ENCODE results near the gene AIMP2. TPM values are rescaled to one million over a fixed set of nuclear protein-coding genes. Genes with fewer than 3 reads are reported as not detected.
"Not testable (repeated sequence)": the region's sequence is repeated elsewhere in the genome, so short reads cannot be mapped to it uniquely, and the experiment has no call there.

Gene AIMP2
- total RNA-seq, 1 donor from 2014 or later: 38.4 TPM

DNA sequence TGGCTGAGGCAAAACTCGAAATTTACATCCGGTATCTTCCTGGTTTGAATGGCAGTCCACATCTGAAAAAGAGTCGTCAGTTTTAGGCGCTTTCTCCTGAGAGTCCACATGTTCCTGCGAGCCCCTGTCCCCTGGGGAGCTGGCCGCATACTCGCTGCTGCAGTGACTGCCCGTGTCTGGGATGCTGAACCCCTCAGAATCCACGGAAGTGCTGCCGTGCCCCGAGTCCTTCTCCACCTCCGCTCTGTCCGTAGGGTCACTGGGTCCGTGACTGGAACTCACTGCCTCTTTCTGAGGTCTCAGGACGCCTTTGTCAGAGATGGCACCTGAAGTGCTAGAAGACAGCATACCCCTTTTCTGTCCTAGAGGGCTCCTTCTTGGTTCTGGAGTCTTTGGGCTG, 22.0 kb upstream of the AIMP2 start:
- H3F3A ChIP-seq (ENCODE audit: low read depth); H2AFZ ChIP-seq (replicated peaks); H3K27ac Mint-ChIP-seq; H3K79me2 ChIP-seq (ENCODE audit: low read depth); H3K36me3 ChIP-seq; H3K4me1 ChIP-seq; H3K9me3 Mint-ChIP-seq; H3K9ac ChIP-seq; H3K9me3 ChIP-seq (ENCODE audit: low read depth); H3K4me3 ChIP-seq; H3K4me1 Mint-ChIP-seq; H3K4me3 Mint-ChIP-seq; H4K20me1 ChIP-seq (ENCODE audit: low read depth); DNase-seq (ENCODE audit: low spot score); H3K27me3 Mint-ChIP-seq (ENCODE audit: insufficient read depth, low read depth); H3K27me3 ChIP-seq; H3K4me2 ChIP-seq; H3K27ac ChIP-seq: not testable (repeated sequence)
- H3K36me3 Mint-ChIP-seq: peaks cover 22% of the 10 kb centered on the region

DNA sequence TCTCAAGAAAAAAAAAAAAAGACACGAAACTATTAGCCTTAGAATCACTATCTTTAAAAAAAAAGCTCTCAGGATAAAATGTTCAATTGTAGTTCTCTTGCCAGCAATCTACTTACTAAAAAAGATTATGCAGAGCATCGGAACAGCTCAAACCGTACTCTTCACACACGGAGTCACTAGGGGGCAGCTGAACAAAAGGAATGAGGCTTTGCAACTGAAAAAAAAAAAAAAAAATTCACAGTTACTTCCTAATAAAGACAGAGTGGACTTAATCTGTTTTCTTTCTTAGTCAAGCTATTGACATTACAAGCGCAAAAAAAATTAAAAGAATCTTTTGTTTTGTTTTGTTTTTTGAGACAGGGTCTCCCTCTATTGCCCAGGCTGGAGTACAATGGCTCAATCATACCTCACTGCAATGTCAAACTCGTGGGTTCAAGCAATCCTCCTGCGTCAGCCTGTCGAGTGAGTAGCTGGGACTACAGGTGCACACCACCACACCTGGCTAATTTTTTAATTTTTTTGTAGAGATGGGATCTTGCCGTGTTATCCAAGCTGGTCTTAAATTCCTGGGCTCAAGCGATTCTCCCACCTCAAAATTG, 11.8 kb upstream of the AIMP2 start:
- H3F3A ChIP-seq (ENCODE audit: low read depth): peaks cover 7% of the 10 kb centered on the region
- Mint-ChIP-seq H3K36me3 (peaks cover 18% of the 10 kb centered on the region), H3K27me3 (ENCODE audit: insufficient read depth, low read depth) (peaks cover 2% of the 10 kb centered on the region), H3K4me3 (no peak overlapping the region), H3K4me1 (peaks cover 6% of the 10 kb centered on the region), H3K9me3 (no peaks in the 10 kb centered on the region), H3K27ac (no peak overlapping the region)
- no peak for TF ChIP-seq EZH2phosphoT487 (IDR thresholded peaks at IDR 0.05)
- TF ChIP-seq, protein P1, sequence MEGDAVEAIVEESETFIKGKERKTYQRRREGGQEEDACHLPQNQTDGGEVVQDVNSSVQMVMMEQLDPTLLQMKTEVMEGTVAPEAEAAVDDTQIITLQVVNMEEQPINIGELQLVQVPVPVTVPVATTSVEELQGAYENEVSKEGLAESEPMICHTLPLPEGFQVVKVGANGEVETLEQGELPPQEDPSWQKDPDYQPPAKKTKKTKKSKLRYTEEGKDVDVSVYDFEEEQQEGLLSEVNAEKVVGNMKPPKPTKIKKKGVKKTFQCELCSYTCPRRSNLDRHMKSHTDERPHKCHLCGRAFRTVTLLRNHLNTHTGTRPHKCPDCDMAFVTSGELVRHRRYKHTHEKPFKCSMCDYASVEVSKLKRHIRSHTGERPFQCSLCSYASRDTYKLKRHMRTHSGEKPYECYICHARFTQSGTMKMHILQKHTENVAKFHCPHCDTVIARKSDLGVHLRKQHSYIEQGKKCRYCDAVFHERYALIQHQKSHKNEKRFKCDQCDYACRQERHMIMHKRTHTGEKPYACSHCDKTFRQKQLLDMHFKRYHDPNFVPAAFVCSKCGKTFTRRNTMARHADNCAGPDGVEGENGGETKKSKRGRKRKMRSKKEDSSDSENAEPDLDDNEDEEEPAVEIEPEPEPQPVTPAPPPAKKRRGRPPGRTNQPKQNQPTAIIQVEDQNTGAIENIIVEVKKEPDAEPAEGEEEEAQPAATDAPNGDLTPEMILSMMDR (IDR thresholded peaks at IDR 0.05): peak; percentile 68
- H3K27ac ChIP-seq: no peak overlapping the region
- H3K4me2 ChIP-seq: no peak overlapping the region
- no peak overlapping the region for H3K9ac ChIP-seq
- no peaks in the 10 kb centered on the region for H4K20me1 ChIP-seq (ENCODE audit: low read depth)
- DNase-seq (ENCODE audit: low spot score): peak; percentile 72
- H3K79me2 ChIP-seq (ENCODE audit: low read depth): no peaks in the 10 kb centered on the region
- H3K9me3 ChIP-seq (ENCODE audit: low read depth): no peaks in the 10 kb centered on the region
- peaks cover 8% of the 10 kb centered on the region for H3K36me3 ChIP-seq
- H3K4me1 ChIP-seq: no peaks in the 10 kb centered on the region
- no peaks in the 10 kb centered on the region for H3K27me3 ChIP-seq
- H3K4me3 ChIP-seq: no peak overlapping the region
- no peak overlapping the region for H2AFZ ChIP-seq (replicated peaks)

DNA sequence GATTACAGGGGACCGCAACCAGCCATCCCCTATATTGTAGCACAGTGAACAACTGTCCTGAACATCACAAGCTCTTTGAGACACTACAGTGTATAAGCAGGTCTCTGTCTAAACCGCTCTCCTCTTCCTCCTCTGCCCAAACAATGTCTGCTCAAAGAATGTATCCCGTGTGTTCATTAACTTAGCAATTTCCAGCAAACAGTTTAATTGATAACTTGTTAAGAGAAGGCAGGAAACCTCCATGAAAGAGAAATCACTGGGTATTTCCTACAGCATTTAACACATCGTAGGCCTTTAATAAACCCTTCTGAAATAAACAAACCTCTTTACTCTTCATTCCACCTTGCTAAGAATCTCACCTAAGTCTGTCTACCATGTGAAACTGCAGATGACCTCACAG, 1.7 kb upstream of the AIMP2 start:
- Histone ChIP-seq H3K4me3 (no peak overlapping the region), H3K4me1 (peaks cover 5% of the 10 kb centered on the region), H3F3A (ENCODE audit: low read depth) (peaks cover 16% of the 10 kb centered on the region), H3K36me3 (peaks cover 1% of the 10 kb centered on the region), H4K20me1 (ENCODE audit: low read depth) (no peaks in the 10 kb centered on the region), H3K79me2 (ENCODE audit: low read depth) (peaks cover 58% of the 10 kb centered on the region), H3K27ac (no peak overlapping the region), H3K27me3 (no peaks in the 10 kb centered on the region), H3K9ac (no peak overlapping the region), H3K9me3 (ENCODE audit: low read depth) (no peaks in the 10 kb centered on the region), H2AFZ (replicated peaks) (no peak overlapping the region), H3K4me2 (peak overlapping the region; percentile 82)
- TF ChIP-seq EZH2phosphoT487 (IDR thresholded peaks at IDR 0.05) (no peak), EZH2 (IDR thresholded peaks at IDR 0.05) (no peak)
- TF ChIP-seq, protein P1 (IDR thresholded peaks at IDR 0.05): no peak
- Mint-ChIP-seq H3K4me1 (peaks cover 15% of the 10 kb centered on the region), H3K4me3 (peak overlapping the region; percentile 92), H3K27ac (no peak overlapping the region), H3K9me3 (no peaks in the 10 kb centered on the region), H3K27me3 (ENCODE audit: insufficient read depth, low read depth) (no peaks in the 10 kb centered on the region), H3K36me3 (peaks cover 2% of the 10 kb centered on the region)
- DNase-seq (ENCODE audit: low spot score): no peak

DNA sequence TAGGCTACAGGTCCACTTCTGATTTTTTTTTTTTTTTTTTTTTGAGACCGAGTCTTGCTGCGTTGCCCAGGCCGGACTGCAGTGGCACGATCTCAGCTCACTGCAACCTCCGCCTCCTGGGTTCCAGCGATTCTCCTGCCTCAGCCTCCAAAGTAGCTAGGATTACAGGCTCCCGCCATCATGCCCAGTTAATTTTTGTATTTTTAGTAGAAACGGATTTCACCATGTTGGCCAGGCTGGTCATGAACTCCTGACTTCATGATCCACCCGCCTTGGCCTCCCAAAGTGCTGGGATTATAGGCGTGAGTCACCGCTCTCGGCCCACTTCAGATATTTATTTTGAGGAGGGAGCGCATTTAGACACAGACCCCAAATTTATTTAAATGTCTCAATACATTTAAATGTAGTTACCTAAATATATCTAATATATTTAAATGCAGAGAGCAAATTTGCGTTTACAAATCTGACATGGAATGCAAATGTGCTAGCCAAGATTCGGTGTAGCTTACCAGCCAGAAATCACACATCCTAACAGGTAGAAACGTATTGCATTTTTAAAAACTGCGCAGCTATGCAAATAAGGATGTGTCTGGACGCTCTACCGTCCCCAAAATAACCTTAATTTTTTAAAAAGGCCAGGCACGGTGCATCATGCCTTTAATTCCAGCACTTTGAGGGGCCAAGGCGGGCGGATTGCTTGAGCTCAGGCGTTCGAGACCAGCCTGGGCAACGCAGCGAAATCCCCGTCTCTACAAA, 1.1 kb upstream of the AIMP2 start:
- H3K79me2 ChIP-seq (ENCODE audit: low read depth): peaks cover 64% of the 10 kb centered on the region
- not testable (repeated sequence) for DNase-seq (ENCODE audit: low spot score); H2AFZ ChIP-seq (replicated peaks); H4K20me1 ChIP-seq (ENCODE audit: low read depth); H3K27ac Mint-ChIP-seq; H3K9me3 Mint-ChIP-seq; H3K9me3 ChIP-seq (ENCODE audit: low read depth); H3K4me1 ChIP-seq; H3K36me3 ChIP-seq; H3K27me3 Mint-ChIP-seq (ENCODE audit: insufficient read depth, low read depth); H3K27me3 ChIP-seq; H3K36me3 Mint-ChIP-seq
- peak overlapping the region; percentile 92 for H3K4me3 Mint-ChIP-seq
- peaks cover 16% of the 10 kb centered on the region for H3F3A ChIP-seq (ENCODE audit: low read depth)
- H3K4me2 ChIP-seq: peak overlapping the region; percentile 82
- peak overlapping the region; percentile 65 for H3K4me3 ChIP-seq
- H3K4me1 Mint-ChIP-seq: peaks cover 15% of the 10 kb centered on the region
- peak overlapping the region; percentile 76 for H3K27ac ChIP-seq
- H3K9ac ChIP-seq: peak overlapping the region; percentile 76

DNA sequence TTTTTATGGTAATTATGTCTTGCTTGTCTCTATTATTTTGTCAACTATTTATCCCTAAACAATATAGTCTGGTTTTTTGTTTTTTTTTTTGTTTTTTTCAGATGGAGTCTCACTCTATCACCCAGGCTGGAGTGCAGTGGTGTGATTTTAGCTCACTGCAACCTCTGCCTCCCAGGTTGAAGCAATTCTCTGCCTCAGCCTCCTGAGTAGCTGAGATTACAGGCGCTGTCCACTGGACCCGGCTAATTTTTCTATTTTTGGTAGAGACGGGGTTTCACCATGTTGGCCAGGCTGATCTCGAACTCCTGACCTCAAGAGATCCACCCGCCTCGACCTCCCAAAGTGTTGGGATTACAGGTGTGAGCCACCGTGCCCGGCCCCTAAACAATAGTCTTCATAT, 1.3 kb downstream of the AIMP2 start:
- not testable (repeated sequence) for H3K36me3 ChIP-seq; H3K27ac ChIP-seq; DNase-seq (ENCODE audit: low spot score); H3K4me1 ChIP-seq; H3K9me3 Mint-ChIP-seq; H3K27me3 Mint-ChIP-seq (ENCODE audit: insufficient read depth, low read depth); H4K20me1 ChIP-seq (ENCODE audit: low read depth); H2AFZ ChIP-seq (replicated peaks); H3K27ac Mint-ChIP-seq; H3K9ac ChIP-seq; H3K27me3 ChIP-seq; H3K9me3 ChIP-seq (ENCODE audit: low read depth)
- Histone ChIP-seq H3F3A (ENCODE audit: low read depth) (peaks cover 16% of the 10 kb centered on the region), H3K4me3 (peak overlapping the region; percentile 65), H3K4me2 (peak overlapping the region; percentile 71), H3K79me2 (ENCODE audit: low read depth) (peaks cover 86% of the 10 kb centered on the region)
- Mint-ChIP-seq H3K4me3 (peak overlapping the region; percentile 91), H3K36me3 (peaks cover 12% of the 10 kb centered on the region), H3K4me1 (peaks cover 15% of the 10 kb centered on the region)

Measured in neural progenitor cell (in vitro differentiated cells).